Measurements from ENCODE around the gene CTBS.
"Not testable (repeated sequence)": the region's sequence is repeated elsewhere in the genome, so short reads cannot be mapped to it uniquely, and the experiment has no call there.

The CTBS gene

GRCh38 chr1:84538599-84538998 lies 35.6 kb downstream of the CTBS start:
- TF ChIP-seq CTCF (conservative IDR thresholded peaks at IDR 0.05; ENCODE audit: low read depth, low read length) = no peak
- no peak for DNase-seq (ENCODE audit: low read depth)
- H3K4me3 ChIP-seq (ENCODE audit: low read depth, low read length) = no peak overlapping the region

GRCh38 chr1:84525779-84526178 lies 48.5 kb downstream of the CTBS start:
- no peak overlapping the region for H3K4me3 ChIP-seq (ENCODE audit: low read depth, low read length)
- TF ChIP-seq CTCF (conservative IDR thresholded peaks at IDR 0.05; ENCODE audit: low read depth, low read length) = no peak
- no peak for DNase-seq (ENCODE audit: low read depth)

- TF ChIP-seq CTCF (conservative IDR thresholded peaks at IDR 0.05; ENCODE audit: low read depth, low read length) = no peak
- DNase-seq (ENCODE audit: low read depth) = no peak
- H3K4me3 ChIP-seq (ENCODE audit: low read depth, low read length) = no peak overlapping the region
Measured at GRCh38 chr1:84524590-84524989, 49.6 kb downstream of the CTBS start.

GRCh38 chr1:84510668-84511067 lies 63.6 kb downstream of the CTBS start:
- no peak for TF ChIP-seq CTCF (conservative IDR thresholded peaks at IDR 0.05; ENCODE audit: low read depth, low read length)
- no peak overlapping the region for H3K4me3 ChIP-seq (ENCODE audit: low read depth, low read length)
- no peak for DNase-seq (ENCODE audit: low read depth)

- no peak for TF ChIP-seq CTCF (conservative IDR thresholded peaks at IDR 0.05; ENCODE audit: low read depth, low read length)
- H3K4me3 ChIP-seq (ENCODE audit: low read depth, low read length) = no peak overlapping the region
- DNase-seq (ENCODE audit: low read depth) = no peak
Measured at GRCh38 chr1:84510165-84510564, 64.1 kb downstream of the CTBS start.

GRCh38 chr1:84509029-84509428 lies 65.2 kb downstream of the CTBS start:
- H3K4me3 ChIP-seq (ENCODE audit: low read depth, low read length) = no peak overlapping the region
- no peak for TF ChIP-seq CTCF (conservative IDR thresholded peaks at IDR 0.05; ENCODE audit: low read depth, low read length)
- DNase-seq (ENCODE audit: low read depth) = no peak

GRCh38 chr1:84508510-84508909 lies 65.7 kb downstream of the CTBS start:
- no peak for DNase-seq (ENCODE audit: low read depth)
- TF ChIP-seq CTCF (conservative IDR thresholded peaks at IDR 0.05; ENCODE audit: low read depth, low read length) = no peak
- H3K4me3 ChIP-seq (ENCODE audit: low read depth, low read length) = no peak overlapping the region

GRCh38 chr1:84507887-84508286 lies 66.4 kb downstream of the CTBS start:
- not testable (repeated sequence) for DNase-seq (ENCODE audit: low read depth); H3K4me3 ChIP-seq (ENCODE audit: low read depth, low read length)
